ENCODE data around the gene BLMH. TPM values are rescaled to one million over a fixed set of nuclear protein-coding genes. Genes with fewer than 3 reads are reported as not detected.

BLMH gene
- total RNA-seq, 1 experiment from 2014 or later = 59.0 TPM

DNA sequence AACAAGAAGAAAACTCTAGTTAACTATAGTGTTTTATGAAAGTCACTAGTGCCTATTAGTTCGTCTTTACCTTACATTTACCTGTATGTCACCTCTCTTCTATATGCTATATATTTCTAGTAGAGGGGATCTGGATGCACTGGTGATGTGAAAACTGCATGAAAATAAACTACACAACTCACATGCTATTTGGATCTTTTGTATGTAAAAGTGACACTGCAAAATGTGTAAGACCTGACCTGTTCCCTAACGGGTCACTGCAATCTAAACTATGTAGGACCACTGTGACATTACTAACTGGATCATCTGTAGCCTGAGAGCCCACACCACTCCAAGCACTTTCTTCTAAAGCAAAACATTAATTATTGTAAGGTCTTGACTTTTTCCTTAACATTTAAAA is 1.7 kb downstream of the BLMH start:
- Histone ChIP-seq H3K9me3 (ENCODE audit: control insufficient read depth, insufficient read depth, low read depth, low read length) (no peaks in the 10 kb centered on the region), H3K36me3 (ENCODE audit: control insufficient read depth, insufficient read depth, low read length) (peaks cover 29% of the 10 kb centered on the region), H3K27ac (ENCODE audit: low read length) (no peak overlapping the region; the same call in none of the 2 replicates), H3K27me3 (ENCODE audit: control insufficient read depth, insufficient read depth, low read length) (no peaks in the 10 kb centered on the region), H3K4me1 (ENCODE audit: control insufficient read depth, insufficient read depth, low read length) (peaks cover 11% of the 10 kb centered on the region), H3K4me3 (ENCODE audit: low read depth in 2 of 2, low read length in 2 of 2) (no peak overlapping the region)
- ChIA-PET CTCF (no interaction called here), POLR2A (no interaction called here)
- BruUV-seq (replicated peaks) = no TSS peak
- ATAC-seq (no peak), DNase-seq (ENCODE audit: low read depth, low spot score) (no peak)
- in situ Hi-C loops (cut with HindIII; ENCODE audit: low pct_unique_long_range_greater_than_20kb, low sequenced_read_pairs) (no loop called here), intact Hi-C loops (cut with micrococcal nuclease; ENCODE audit: unreplicated experiment) (no loop called here)
- TF ChIP-seq, protein P1, sequence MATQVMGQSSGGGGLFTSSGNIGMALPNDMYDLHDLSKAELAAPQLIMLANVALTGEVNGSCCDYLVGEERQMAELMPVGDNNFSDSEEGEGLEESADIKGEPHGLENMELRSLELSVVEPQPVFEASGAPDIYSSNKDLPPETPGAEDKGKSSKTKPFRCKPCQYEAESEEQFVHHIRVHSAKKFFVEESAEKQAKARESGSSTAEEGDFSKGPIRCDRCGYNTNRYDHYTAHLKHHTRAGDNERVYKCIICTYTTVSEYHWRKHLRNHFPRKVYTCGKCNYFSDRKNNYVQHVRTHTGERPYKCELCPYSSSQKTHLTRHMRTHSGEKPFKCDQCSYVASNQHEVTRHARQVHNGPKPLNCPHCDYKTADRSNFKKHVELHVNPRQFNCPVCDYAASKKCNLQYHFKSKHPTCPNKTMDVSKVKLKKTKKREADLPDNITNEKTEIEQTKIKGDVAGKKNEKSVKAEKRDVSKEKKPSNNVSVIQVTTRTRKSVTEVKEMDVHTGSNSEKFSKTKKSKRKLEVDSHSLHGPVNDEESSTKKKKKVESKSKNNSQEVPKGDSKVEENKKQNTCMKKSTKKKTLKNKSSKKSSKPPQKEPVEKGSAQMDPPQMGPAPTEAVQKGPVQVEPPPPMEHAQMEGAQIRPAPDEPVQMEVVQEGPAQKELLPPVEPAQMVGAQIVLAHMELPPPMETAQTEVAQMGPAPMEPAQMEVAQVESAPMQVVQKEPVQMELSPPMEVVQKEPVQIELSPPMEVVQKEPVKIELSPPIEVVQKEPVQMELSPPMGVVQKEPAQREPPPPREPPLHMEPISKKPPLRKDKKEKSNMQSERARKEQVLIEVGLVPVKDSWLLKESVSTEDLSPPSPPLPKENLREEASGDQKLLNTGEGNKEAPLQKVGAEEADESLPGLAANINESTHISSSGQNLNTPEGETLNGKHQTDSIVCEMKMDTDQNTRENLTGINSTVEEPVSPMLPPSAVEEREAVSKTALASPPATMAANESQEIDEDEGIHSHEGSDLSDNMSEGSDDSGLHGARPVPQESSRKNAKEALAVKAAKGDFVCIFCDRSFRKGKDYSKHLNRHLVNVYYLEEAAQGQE (IDR thresholded peaks at IDR 0.05; ENCODE audit: insufficient read depth in 1 of 2, low read depth in 2 of 2, low read length in 1 of 2) = no peak
- TF ChIP-seq SIN3A (IDR thresholded peaks at IDR 0.05; ENCODE audit: borderline replicate concordance, insufficient read depth, low read depth, low read length) (no peak), POLR2AphosphoS5 (IDR thresholded peaks at IDR 0.05; ENCODE audit: low read depth, low read length) (no peak), TCF7L2 (IDR thresholded peaks at IDR 0.05; ENCODE audit: low read depth, low read length) (no peak)
- TF ChIP-seq, protein P2, sequence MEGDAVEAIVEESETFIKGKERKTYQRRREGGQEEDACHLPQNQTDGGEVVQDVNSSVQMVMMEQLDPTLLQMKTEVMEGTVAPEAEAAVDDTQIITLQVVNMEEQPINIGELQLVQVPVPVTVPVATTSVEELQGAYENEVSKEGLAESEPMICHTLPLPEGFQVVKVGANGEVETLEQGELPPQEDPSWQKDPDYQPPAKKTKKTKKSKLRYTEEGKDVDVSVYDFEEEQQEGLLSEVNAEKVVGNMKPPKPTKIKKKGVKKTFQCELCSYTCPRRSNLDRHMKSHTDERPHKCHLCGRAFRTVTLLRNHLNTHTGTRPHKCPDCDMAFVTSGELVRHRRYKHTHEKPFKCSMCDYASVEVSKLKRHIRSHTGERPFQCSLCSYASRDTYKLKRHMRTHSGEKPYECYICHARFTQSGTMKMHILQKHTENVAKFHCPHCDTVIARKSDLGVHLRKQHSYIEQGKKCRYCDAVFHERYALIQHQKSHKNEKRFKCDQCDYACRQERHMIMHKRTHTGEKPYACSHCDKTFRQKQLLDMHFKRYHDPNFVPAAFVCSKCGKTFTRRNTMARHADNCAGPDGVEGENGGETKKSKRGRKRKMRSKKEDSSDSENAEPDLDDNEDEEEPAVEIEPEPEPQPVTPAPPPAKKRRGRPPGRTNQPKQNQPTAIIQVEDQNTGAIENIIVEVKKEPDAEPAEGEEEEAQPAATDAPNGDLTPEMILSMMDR (IDR thresholded peaks at IDR 0.05) = no peak

DNA sequence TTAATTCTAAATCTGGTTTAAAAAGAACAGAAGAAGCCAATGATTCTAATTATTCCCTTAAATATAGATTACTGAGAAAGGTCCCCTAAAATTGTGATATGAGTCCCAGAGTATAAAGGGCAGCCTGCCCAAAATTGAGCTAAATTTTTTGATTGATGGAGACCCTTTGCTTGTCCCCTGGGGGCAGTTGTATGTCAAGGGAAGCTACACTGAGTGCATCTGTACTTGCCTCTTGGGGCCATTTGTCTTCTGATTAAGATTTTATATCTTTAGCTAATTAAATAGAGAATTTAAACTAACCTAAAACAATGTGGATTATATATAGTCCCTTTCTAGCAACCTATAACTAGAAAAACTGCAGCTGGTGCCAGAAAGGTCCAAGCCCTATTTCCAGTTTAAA is 12.6 kb downstream of the BLMH start:
- Histone ChIP-seq H3K4me3 (ENCODE audit: low read depth in 2 of 2, low read length in 2 of 2) (no peak overlapping the region), H3K9me3 (ENCODE audit: control insufficient read depth, insufficient read depth, low read depth, low read length) (no peaks in the 10 kb centered on the region), H3K4me1 (ENCODE audit: control insufficient read depth, insufficient read depth, low read length) (no peaks in the 10 kb centered on the region), H3K36me3 (ENCODE audit: control insufficient read depth, insufficient read depth, low read length) (peaks cover 18% of the 10 kb centered on the region), H3K27ac (ENCODE audit: low read length) (no peak overlapping the region), H3K27me3 (ENCODE audit: control insufficient read depth, insufficient read depth, low read length) (no peaks in the 10 kb centered on the region)
- ATAC-seq (no peak), DNase-seq (ENCODE audit: low read depth, low spot score) (no peak)
- no peak for TF ChIP-seq POLR2AphosphoS5 (IDR thresholded peaks at IDR 0.05; ENCODE audit: low read depth, low read length)
- TF ChIP-seq, protein P1 (IDR thresholded peaks at IDR 0.05; ENCODE audit: insufficient read depth in 1 of 2, low read depth in 2 of 2, low read length in 1 of 2) = no peak
- no peak for TF ChIP-seq TCF7L2 (IDR thresholded peaks at IDR 0.05; ENCODE audit: low read depth, low read length)
- TF ChIP-seq, protein P2 (IDR thresholded peaks at IDR 0.05) = no peak
- TF ChIP-seq SIN3A (IDR thresholded peaks at IDR 0.05; ENCODE audit: borderline replicate concordance, insufficient read depth, low read depth, low read length) = no peak
- POLR2A ChIA-PET = interaction anchor here (0.5 kb wide), 1 partner anchor 36 kb away, joined by 7 read pairs; no protein-coding TSS in a partner anchor
- CTCF ChIA-PET = no interaction called here
- intact Hi-C loops (cut with micrococcal nuclease; ENCODE audit: unreplicated experiment) = loop anchor here (2.0 kb wide), 1 partner anchor 174 kb away; no protein-coding TSS in a partner anchor
- in situ Hi-C loops (cut with HindIII; ENCODE audit: low pct_unique_long_range_greater_than_20kb, low sequenced_read_pairs) = no loop called here
- no TSS peak for BruUV-seq (replicated peaks)

Measured in Panc1 (cell line).